Fibroblast of the aortic adventitia (primary cell): ENCODE results near the gene KLHL34. TPM values are rescaled to one million over a fixed set of nuclear protein-coding genes. Genes with fewer than 3 reads are reported as not detected.

Experiments
- DNase-seq: peaks from one replicate; pipeline ENCODE4 v3.0.0-alpha.2; 2010; ENCODE audit warnings: low read depth
- H3K4me3 ChIP-seq: 2 replicates; pipeline ENCODE4 v1.5.1; 2011; ENCODE audit warnings: low read depth, mild to moderate bottlenecking, control low read depth, low read length, moderate library complexity
- CTCF ChIP-seq: IDR thresholded peaks from 2 replicates; pipeline ENCODE4 v1.5.1; 2011; ENCODE audit warnings: mild to moderate bottlenecking, low read length, control low read depth, inconsistent platforms; ENCODE audit not compliant: insufficient read depth
- total RNA-seq: library from RNA; depleted of rRNA; stranded (reverse); fragments of >200 nt; gene quantifications from 2 replicates; pipeline ENCODE4 v1.2.3, GENCODE V29; 2012; ENCODE audit warnings: low replicate concordance

Gene KLHL34
- total RNA-seq, 1 donor: not detected

- DNase-seq: no peak
- no peak for TF ChIP-seq CTCF
Measured at GRCh38 chrX:21698272-21698671, 40.1 kb upstream of the KLHL34 start.

GRCh38 chrX:21691512-21692018 is 33.4 kb upstream of the KLHL34 start:
- TF ChIP-seq CTCF: no peak

More at GRCh38 chrX:21698272-21698671, 40.1 kb upstream of the KLHL34 start:
- no peak overlapping the region for H3K4me3 ChIP-seq

GRCh38 chrX:21683941-21684340 is 25.8 kb upstream of the KLHL34 start:
- TF ChIP-seq CTCF: no peak
- peak; percentile 45 for DNase-seq
- no peak overlapping the region for H3K4me3 ChIP-seq

More at GRCh38 chrX:21691512-21692018, 33.4 kb upstream of the KLHL34 start:
- no peak overlapping the region for H3K4me3 ChIP-seq
- DNase-seq: no peak

GRCh38 chrX:21678048-21678612 is 20.0 kb upstream of the KLHL34 start:
- DNase-seq: peak; percentile 5
- TF ChIP-seq CTCF: no peak

GRCh38 chrX:21675931-21676330 is 17.8 kb upstream of the KLHL34 start:
- TF ChIP-seq CTCF: no peak
- no peak for DNase-seq
- no peak overlapping the region for H3K4me3 ChIP-seq

More at GRCh38 chrX:21678048-21678612, 20.0 kb upstream of the KLHL34 start:
- H3K4me3 ChIP-seq: no peak overlapping the region

GRCh38 chrX:21674430-21675186 is 16.5 kb upstream of the KLHL34 start:
- H3K4me3 ChIP-seq: no peak overlapping the region
- DNase-seq: no peak
- no peak for TF ChIP-seq CTCF
